HG02973 (cell line): Measurements from ENCODE around the gene ARMCX6.
A peak's percentile ranks its signal among the peaks of the same experiment; 100 is the strongest.
"Not testable (repeated sequence)": the region's sequence is repeated elsewhere in the genome, so short reads cannot be mapped to it uniquely, and the experiment has no call there.

Experiments
- ATAC-seq: cut with Tn5 transposase; IDR thresholded peaks from one replicate; pipeline ENCODE4 v1.9.1; 2021; ENCODE audit warnings: moderate library complexity; ENCODE audit not compliant: unreplicated experiment

ARMCX6 gene

DNA sequence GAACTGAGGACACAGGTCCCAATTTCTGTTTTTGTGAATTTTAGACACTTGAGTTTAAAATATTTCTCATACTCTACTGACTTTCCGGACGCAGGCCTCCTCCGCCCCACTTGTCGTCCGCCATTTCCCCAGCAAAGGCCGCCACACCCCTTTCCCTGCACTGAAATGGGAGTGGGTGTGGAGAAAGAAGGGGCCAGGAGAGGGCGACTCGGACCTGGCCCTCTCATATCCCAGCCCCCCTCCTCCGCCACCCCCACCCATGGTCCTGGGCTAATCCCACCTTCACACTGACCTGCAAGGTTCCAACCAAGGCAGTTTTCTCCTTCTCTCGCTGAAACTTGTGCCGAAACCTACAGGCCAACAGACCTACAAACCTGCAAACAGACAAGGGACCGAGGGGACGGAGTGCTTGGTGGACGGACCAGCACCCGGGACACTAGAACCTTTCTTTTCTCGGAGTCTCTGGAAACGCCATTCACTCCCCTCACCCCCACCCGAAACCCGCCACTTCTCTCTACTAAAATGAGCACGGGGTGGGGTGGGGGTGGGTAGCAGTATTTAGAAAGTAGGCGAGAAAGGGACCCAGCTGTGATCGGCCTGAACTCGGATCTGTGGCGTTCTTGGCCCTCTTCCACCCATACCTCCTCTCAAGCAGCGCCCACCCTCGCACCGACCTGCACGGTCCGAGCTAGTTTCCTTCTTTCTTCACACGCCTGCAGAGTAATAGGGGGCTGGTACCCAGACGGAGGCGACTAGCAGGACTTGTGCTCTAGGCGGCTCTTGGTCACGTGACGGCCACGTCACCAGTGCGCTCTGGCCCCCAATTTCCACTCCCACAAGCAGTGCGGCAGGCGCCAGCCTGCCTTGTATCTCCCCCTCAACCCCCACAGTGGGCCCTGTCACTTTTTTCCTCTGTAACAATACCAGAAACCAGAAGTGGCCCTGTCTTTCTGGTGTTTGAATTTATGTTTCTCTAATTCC lies at the start of gene ARMCX6:
Gene ARMCX6, minus strand, starts transcription at position 790 of the 981 bp plus-strand sequence. CDS start 1,380 bp downstream, outside the sequence.
- ATAC-seq: peak; percentile 93

DNA sequence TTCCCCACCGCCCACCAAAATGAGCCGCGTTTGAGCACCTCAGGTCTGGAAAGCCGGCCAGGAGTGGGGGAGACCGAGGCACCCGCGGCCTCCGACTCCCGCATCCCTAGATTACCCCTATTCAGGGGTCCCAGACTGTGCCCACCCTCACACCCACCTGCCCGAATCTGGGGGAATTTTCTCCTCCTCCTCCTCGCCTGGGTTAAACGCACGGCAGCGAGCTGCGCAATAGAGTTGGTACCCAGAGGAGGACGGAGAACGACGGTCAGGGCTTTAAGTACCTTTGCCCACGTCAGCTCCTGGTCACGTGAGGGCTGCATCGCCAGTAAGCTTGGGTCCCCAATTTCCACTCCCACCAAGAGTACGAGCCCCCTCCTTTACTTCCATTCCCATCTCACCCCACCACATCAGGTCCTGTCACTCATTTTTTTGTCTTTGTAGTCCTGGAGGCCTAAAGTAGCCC lies 41.8 kb upstream of the ARMCX6 start, which contains the start of gene ARMCX2:
Gene ARMCX2, minus strand, starts transcription at position 250 of the 463 bp plus-strand sequence. CDS start 2,262 bp downstream, outside the sequence.
- peak; percentile 53 for ATAC-seq

DNA sequence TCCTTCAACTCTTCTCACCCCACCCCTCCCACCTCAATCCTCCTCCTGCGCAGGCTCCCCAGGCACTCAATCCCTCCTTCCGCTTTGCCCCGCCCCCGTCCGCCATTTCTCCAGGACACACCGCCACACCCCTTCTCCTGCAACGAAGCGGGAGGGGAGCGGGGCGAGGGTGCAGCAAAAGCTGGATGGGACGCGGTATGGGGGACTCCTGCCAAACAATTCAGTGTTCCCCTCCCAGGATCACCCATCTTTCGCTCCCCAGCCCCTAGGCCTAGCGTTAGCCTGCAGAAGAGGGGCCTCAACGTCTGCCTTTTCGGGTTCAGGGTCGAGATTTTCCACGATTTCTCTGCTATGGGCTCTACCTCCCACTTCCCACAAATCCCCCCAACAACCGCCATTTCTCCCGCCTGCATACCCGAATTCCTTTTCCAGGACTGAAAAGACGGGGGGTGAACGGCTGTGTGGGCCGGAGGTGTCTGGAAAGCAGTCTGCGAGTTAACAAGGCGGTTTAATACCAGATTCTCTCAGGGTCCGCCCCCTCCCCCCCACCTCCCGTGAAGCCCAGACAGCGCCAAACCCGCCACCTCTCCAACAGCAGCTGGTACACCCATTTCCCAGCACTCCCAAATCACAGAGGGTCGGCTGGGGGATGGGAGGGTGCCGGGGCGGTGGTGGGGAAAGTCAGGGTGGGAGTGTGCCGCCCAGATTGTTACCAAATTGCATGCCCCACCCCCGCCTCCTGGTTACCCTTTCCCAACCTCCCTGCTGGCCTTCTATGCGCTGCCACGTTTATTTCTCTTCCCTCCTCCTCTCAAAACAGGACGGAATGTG lies 41.1 kb upstream of the ARMCX6 start:
- ATAC-seq: peak; percentile 56

DNA sequence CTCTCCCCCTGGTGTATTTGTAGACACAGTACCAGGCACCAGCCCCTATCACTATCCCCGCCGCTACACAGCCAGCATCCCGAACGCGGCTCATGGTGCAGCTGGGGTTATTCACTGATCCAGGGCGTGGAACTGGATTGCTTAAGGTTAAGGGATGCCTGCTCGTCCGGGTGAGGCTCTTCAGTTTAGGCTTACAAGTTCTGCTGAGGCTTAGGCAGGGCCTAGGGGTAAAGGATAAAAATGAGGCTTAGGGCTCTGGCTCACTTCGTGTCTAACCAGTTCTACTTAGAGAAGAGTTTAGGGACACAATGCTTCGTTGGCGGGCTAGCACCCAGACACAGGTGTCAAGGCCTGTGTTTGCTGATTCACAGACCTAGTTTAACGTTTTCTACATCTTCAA lies 39.7 kb upstream of the ARMCX6 start:
- ATAC-seq: no peak

DNA sequence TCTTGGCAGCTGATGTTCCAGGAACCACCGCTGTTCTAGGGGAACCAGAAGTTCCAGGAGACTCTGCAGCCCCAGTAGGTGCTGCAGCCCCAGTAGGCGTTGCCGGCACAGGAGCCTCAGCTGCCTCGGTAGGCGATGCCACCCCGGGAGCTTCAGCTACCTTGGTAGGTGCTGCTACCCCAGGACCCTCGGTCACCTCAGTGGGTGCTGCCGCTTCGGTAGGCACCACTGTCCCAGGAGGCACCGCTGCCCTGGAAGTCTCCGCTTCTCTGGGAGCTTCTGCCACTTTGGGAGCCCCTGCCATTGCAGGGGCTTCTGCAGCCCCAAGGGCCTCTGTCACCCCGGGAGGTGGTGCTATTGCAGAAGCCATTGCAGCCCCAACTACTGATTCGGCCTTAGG lies 39.0 kb upstream of the ARMCX6 start:
- no peak for ATAC-seq

DNA sequence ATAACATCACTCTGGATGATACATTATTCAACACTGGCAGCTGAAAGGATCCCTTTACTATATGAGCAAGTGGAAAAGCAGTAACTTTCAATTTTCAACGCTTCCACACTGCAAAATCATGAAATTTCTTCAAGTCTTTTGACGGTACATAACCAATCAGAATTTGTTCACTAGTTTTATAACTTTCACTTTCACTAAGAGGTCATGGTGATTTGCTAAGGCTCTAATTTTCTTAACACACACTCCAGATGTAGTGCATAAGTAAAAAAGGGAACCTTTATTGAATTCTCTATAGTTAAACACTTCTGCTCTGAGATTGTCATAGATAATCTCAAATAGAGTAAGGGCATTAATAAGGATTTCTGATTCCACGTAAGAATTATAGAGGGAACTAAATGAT lies 37.7 kb upstream of the ARMCX6 start:
- no peak for ATAC-seq

DNA sequence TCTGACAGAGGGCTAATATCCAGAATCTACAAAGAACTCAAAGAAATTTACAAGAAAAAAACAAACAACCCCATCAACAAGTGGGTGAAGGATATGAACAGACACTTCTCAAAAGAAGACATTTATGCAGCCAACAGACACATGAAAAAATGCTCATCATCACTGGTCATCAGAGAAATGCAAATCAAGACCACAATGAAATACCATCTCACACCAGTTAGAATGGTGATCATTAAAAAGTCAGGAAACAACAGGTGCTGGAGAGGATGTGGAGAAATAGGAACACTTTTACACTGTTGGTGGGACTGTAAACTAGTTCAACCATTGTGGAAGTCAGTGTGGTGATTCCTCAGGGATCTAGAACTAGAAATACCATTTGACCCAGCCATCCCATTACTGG lies 29.9 kb upstream of the ARMCX6 start:
- ATAC-seq: not testable (repeated sequence)

DNA sequence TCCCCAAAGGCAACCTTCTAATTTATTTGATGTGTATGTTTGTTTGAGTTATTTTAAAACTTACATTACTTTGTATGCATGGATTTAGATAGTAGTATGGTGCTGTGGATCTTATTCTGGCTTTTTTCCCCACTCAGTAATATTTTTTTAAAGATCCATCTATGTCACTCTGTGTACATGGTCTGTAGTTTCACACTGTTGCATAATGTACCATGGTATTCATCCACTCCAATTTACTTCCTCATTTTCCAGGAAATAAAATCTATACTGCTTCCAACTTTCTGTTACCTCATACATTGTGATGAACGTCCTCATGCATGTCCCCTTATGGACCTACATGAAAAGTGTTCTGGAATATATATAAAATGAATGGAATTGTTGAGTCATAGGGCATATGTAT lies 24.3 kb upstream of the ARMCX6 start:
- ATAC-seq: no peak

DNA sequence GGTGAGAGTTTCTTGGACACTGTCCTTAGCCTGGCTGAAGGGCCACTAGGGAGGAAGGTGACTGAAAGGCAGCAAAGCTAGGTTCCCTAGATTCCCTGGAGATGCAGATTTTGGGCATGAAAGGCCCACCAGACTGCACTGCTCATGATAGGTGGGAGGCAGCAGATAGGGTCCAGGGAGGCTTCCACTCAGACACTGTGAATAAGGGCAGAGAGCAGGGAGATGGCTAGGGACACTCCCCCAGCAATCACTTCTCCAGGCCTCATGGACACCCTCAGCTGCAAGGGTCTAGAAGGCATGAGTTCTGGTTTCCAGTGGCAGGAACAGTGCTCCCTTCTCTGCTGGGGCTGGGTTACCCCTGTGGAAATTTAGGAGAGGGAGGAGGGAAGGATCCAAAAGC lies 21.8 kb upstream of the ARMCX6 start:
- no peak for ATAC-seq

DNA sequence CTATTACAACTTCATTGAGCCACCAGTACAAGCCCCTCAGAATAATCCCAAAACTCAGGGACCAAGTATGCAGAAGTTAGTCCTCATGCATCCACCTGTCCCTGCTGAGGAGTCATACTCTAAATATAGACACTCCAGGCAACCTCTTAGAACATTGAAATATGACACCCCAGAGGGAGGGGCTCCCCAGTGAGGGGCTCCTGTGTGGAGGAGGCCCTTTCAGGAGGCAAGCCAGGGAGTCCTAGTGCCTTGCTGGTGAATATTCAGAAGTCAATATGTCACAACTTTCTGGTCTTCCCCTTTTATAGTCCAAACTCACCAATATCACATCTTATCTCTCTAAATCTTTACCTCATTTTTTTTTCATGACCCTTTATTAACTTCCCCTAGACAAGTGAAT lies 1.6 kb upstream of the ARMCX6 start:
- no peak for ATAC-seq

DNA sequence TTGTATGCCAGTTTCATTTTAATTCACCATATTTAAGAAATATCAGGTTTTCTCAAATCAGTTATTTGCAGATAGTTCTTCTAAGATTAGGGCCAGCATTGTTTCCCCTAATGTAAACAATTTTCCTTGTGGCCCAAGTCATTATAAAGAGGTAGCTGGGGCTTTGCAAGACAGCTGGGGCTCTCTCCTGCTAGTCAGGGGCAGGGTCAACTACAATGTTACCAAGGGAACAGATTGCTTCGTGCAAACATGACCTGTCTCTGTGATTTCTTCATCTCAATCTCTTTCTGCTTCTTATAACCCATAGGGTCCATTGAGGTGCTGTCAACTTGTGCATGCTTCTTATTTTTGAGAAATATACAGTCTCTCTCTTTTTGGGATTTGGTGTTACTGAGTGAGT lies 12.1 kb downstream of the ARMCX6 start:
- ATAC-seq: no peak

DNA sequence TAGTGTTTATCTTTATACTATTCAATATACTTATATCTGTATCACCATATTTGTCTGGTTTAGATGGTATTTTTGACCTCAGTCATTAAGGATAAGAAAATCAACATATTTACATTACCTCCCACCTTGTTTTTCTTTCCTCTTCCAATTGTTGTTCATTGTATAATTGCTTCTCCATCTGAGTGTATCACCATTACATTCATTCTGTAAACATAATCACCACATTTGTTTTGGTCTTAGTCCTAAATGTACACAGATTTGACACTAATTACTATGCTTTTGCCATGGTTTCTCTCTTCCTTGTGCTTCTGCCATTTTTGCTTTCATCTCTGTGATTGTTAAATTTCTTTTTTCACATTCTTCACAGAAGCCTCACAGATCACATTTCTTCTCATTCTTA lies 12.7 kb downstream of the ARMCX6 start:
- ATAC-seq: no peak

DNA sequence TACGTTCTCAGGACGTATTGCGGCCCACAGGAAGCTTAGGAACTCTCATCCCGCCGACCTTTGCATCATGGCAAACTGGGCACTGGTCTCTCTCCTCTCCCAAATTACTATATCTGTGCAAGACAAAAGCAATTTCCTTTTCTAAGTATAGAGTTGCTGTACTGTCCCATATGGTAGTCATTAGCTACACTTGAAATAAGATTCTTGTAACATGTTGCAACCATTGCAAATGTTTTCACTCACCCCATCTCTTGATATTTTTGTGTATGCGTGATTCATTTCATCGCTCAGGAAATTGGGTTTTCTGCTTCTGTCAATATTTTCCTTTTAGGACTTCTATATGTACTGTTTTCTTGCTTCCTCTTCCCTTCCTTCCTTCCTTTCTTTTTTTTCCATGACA lies 15.7 kb downstream of the ARMCX6 start:
- ATAC-seq: no peak

DNA sequence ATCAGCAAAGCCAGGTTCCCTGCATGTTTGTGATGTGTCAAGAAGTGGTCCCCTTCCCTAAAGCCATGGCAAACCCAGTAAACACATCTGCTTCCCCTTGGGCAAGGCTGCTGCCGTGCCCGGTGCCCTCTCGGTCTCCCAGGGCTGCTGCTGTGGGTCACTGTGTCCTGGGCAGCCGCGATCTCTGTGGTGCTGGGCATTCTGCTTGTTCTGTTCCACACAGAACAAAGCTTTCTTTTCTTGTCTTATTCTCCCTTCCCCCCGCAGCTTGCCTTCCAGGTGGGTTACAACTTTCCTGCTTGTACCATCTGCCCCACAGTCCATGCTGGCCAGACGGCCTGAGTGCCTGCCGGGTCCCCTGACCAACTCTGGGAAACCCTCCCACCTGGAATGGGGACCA lies 18.2 kb downstream of the ARMCX6 start:
- ATAC-seq: not testable (repeated sequence)

DNA sequence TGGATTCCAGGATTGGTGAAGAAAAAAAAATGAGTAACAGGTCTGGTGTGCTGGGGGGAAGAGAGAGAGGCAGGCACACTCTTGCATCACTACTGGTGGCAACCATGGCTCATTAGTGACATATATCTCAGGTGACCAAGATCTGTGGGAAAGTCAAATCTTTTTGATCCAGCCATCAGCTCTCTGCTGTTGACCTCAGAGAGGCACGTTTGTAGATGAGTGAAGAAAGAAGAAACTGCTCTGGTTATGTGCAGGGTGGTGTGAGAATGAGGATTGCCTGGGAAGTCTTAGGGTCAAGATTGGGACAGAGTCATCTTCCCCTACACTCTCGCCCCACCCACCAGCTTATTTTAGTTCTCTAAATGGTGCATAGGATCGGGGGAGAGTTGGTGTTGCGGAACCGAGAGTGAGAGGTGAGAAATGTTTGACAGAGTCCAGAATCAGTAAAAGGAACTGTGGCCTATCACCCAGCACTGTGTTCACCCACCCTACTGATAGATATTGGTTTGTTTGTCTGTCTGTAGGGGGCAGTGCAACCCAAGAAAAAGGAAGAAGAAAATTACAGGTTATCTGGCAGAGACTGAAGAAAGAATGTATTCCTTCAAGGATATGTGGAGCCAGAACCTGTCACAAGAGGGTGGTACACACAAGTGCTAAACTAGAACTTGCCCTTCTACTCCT lies 21.9 kb downstream of the ARMCX6 start:
- peak; percentile 100 for ATAC-seq
